GOT3 (cell line): ENCODE results near the gene FBXL7.

Experiments used
- DNase-seq: peaks from one replicate; lab custom pipeline; 2025; ENCODE audit warnings: mixed read lengths; lab: John Stamatoyannopoulos, UW

Gene FBXL7

GRCh38 chr5:15772131-15772530, 272.2 kb downstream of the FBXL7 start:
- no peak for DNase-seq

GRCh38 chr5:15774632-15775031, 274.7 kb downstream of the FBXL7 start:
- no peak for DNase-seq

DNA sequence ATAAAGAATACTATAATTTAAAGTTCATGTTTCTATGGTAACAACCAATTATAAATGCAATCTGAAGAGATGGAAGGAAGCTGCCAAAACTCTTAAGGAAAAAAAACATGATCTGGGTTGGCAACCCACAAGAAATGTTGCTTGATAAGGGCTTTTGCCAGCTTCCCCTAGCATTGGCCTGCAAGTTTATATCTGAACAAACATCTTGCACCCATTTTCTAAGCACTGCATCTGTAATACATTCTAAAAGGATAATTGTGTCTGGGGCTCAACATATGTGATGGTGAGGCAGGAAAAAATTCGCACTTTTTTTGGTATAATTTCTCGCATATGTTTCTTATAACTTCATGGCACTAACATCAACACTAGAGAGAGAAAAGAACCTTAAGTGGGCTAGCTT, 276.4 kb downstream of the FBXL7 start:
- no peak for DNase-seq

DNA sequence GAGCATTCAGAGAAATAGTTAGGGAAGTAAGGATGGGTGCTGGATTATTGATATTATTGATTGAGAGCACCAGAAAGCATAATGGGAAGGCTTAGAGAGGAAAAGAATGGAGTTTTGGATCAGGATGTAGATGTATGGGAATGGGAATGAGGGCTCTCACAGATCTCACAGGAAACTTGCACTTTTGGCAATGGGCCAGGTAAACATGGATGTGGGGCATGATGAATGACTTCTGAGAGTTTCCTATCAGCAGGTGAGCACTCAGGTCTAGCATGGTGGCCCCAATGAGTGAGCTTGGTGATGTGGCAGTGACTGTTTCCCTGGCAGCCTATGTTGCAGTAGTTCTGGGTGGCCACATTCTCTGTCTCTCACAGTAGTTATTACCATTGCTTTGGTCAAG, 283.8 kb downstream of the FBXL7 start:
- DNase-seq, result no peak

DNA sequence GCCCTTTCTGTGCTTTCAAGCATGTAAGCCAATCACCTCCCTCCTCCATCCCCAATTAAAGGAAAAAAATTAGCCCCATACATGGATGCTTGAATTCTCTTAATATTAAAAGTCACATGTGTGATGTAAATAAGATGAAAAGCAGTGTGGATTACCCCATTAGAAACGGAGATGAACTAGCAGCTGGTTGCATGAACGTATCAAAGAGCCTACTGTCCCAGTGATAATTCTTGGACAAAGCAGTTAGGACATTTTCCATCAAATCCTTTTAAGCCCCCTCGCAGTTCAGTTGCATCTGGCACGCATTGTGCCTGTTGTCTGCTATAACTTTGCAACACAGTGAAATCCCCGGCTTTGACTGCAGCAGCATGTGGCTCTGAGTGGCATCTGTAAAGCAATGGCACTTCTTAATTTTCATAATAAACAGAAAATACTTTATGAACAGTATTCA, 285.6 kb downstream of the FBXL7 start:
- no peak for DNase-seq

GRCh38 chr5:15786326-15786725, 286.3 kb downstream of the FBXL7 start:
- no peak for DNase-seq

- DNase-seq, result no peak
Measured at GRCh38 chr5:15786884-15787283, 286.9 kb downstream of the FBXL7 start.

DNA sequence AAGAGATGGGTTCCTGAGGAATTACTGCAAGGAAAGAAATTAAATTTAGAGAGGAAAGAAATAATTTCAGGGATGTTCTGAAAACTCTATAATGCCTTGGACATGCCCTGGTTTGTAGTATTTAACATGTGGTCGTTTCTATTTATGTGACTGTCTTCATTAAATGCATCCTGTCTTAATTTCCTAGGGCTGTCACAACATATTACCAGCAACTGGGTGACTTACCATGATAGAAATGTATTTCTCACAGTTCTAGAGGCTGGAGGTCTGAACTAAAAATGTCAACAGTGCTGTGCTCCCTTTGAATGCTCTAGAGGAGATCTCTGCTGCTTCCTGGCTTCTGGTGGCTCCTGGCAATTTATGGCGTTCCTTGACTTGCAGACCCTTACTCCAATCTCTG, 287.7 kb downstream of the FBXL7 start:
- DNase-seq, result no peak

DNA sequence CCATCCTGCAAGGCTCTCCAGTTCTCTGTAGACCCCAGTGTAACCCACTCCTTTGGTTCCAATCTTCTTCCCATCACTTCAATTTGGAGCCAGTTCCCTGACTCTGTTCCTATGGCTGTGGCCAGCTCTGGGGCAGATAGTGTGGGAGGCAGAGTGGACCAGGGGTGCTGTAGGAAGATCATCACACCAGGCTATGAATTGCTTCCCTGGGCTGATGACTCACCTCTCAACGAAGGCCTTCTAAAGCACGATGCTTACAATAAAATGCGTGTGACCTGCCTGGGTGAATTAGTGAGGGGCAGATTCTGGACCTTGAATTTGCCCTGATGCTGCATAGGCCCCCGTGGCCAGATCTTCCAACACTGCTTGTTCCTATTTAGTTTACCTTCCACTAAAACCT, 289.7 kb downstream of the FBXL7 start:
- DNase-seq, result no peak

DNA sequence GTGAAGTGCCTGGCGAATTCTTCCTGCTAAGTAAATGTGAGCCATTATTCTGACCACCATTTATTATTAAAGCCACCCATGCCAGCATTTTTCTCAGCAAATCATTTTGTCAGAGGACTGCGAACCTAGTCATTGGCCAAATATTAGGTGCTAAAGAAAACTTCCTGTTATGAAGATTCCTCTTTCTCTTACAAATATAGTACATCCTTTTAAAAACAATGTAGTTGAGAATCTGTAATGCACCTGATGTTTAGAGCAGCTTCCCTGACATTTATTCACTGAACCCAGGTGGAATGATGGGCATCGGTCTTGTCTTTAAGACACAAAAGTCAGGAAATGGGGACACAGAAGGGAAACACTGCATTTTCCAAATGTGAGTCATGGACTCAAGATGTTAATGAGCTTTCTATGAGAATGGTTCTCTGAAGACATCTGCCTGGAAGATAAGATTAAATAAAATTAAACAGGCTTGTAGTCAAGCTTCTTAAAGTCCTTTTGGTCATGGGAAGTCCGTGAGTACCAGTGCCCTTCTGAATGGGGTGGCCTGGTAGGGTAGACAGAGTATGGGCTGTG, 290.6 kb downstream of the FBXL7 start:
- DNase-seq, result no peak

- DNase-seq, result no peak
Measured at GRCh38 chr5:15791274-15791673, 291.3 kb downstream of the FBXL7 start.

GRCh38 chr5:15791859-15792258, 291.9 kb downstream of the FBXL7 start:
- no peak for DNase-seq

DNA sequence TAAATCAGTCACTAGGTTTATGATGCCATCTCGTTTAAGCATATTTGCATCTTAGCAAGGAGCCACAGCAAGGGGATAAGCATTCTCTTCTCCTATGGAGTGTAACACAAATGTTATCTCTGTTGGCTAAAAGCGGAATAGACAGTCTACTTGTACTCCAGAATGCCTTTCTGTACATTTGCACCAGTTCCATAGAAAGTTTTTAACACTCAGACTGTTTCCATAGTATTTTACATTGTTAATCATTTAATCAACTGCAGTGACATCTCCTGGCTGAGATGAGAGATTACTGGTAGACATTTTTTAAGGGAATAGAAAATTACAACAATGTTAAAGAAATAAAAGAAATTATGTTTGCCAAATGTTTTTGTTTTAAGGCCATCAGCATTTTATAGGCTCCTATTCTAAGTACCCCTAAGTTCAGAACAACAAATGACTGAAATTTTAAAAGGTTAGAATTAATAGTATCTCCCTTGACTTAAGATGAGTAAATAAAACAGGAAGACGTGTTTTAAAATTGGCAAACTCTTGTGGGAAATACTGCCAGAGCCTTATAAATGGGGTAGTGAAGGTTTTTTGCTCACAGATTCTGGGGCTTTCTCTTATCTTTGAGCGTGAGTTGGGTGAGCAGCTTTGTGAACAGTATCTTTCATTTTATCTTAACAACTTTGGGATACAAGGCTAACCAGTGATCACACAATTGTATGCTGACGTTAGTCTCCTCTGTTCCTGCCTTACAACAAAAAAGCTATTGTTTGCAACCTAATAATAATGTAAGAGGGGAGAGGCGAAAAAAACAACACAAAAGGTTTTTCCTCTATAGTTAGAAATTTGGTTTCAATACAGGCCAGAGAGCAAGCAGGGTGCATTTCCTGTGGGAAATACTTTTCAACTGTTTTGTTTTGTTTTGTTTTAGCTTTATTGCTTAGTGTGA, 294.3 kb downstream of the FBXL7 start:
- no peak for DNase-seq

DNA sequence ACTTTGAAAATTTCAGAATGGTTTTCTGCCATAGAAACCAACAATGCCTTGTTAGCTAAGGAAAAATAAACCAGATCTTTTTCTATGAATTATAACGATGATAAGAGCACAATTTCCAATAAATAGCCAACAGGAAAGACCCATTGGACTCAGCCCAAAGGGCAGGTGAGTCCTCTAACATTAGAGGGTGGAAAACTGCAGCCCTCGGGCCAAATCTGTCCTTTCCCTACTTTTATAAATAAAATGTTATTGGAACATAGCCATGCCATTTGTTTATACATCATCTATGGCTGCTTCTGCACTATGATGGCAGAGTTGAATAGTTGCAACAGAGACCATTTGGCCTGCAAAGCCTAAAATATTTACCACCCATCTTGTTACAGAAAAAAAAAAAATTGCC, 296.1 kb downstream of the FBXL7 start:
- DNase-seq, result no peak

DNA sequence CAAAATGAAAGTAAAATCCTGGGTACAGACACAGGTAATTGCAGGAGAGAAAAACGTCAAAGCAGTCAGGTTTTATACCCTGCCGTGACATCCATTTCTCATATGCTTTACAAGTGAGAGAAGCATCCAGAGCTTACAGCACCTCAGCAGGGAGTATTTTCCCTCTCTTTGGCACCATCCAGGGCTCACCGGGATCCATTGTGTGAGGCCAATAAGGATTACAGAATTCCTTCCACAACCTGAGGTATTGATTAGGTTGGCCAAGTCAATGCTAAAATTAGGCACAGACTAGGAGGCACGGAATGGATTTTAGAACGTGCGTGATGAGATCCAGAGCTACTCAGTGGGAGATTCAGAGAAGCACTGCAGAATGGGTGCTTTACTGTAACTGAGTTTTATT, 296.6 kb downstream of the FBXL7 start:
- DNase-seq, result no peak

GRCh38 chr5:15797116-15797515, 297.1 kb downstream of the FBXL7 start:
- DNase-seq, result no peak

- DNase-seq, result no peak
Measured at GRCh38 chr5:15798006-15798405, 298.0 kb downstream of the FBXL7 start.

DNA sequence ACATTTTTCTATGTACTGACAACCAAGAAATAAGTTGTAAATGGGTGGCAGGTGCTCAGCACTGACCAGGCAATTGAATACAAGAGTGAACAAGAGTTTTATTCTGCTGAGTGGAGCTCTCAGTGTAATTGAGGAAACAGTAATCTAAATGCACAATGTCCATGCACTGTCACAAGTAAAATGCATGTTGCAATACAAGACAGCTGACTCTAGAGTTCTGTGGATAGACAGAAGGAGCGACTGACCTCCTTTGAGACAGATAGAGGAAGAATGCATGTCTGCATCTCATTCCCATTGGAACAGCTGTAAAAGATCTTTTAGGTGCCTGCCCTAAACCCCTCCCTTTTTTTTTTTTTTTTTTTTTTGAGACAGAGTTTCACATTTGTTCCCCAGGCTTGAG, 299.0 kb downstream of the FBXL7 start:
- DNase-seq, result no peak

DNA sequence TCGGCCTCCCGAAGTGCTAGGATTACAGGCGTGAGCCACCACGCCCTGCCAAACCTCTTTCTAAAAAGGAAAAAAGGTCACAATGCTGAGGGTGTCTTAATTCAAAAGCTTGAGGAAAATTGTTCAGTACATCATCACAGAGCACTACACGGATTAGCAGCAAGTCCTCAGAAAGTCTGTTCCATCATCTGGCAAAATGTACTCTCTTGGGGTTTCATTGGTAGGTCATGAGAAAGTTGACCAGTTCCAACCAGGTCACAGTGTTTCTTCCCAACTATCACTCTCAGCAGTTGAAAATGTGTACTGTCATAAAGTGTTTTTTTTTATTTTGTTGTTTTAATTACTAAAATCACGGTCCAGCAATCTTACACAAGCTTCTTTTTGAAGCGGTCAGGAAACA, 299.6 kb downstream of the FBXL7 start:
- no peak for DNase-seq

- DNase-seq, result no peak
Measured at GRCh38 chr5:15803280-15803679, 303.3 kb downstream of the FBXL7 start.

DNA sequence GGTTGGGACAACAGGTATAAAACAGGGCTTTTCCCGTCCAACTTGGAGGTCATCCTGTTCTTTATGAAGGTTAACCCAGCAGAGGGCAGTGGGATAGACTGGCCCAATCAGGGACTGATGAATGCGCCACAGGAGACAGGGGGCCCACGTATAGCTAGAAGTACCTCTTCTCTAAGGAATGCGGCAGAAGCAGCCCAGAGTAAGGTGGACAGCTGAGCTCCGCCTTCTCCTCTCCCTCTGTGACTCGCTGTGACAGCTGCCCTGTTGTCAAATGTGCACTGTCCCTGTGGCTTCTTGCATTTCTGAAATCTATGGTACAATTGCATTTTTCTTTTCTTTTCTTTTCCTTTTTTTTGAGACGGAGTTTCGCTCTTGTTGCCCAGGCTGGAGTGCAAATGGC, 306.6 kb downstream of the FBXL7 start:
- DNase-seq, result no peak

GRCh38 chr5:15807248-15807647, 307.3 kb downstream of the FBXL7 start:
- DNase-seq, result no peak

DNA sequence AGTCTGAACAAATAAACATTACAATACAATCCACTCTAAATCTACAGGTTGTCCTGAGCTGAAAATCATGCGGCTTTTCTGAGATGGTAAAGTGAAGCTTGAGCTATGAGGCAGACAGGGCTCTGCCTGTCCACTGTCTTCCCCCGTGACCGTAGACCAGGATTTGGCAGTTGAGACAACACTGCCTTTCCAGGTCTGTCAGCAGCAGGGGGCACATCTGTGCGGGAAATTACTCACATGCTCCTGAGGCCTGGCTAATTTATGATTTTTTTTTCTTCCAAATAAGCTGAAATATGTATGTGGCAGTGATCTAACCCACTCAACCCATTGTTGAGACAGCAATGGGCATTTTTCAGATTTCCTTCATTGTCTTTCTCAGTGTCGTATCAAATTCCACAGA, 307.9 kb downstream of the FBXL7 start:
- DNase-seq, result no peak

- DNase-seq, result no peak
Measured at GRCh38 chr5:15808577-15808976, 308.6 kb downstream of the FBXL7 start.
